Measurements from ENCODE around the gene ANGPTL8.

The ANGPTL8 gene

GRCh38 chr19:11198769-11199424 is 40.5 kb upstream of the ANGPTL8 start:
- H3K36me3 ChIP-seq (ENCODE audit: insufficient read depth, low read length), result peaks cover 11% of the 10 kb centered on the region
- H2AFZ ChIP-seq (ENCODE audit: low read depth, low read length), result no peak overlapping the region
- no peaks in the 10 kb centered on the region for H3K27me3 ChIP-seq (ENCODE audit: insufficient read depth, low read length)
- H3K9me3 ChIP-seq (ENCODE audit: low read length), result no peaks in the 10 kb centered on the region
- no peaks in the 10 kb centered on the region for H3K4me1 ChIP-seq (ENCODE audit: insufficient read depth, low read length)
- H3K4me3 ChIP-seq (ENCODE audit: low read length), result no peak overlapping the region

- Histone ChIP-seq H3K36me3 (ENCODE audit: insufficient read depth, low read length) (peaks cover 11% of the 10 kb centered on the region), H3K4me3 (ENCODE audit: low read length) (no peak overlapping the region), H3K4me1 (ENCODE audit: insufficient read depth, low read length) (no peaks in the 10 kb centered on the region), H3K9me3 (ENCODE audit: low read length) (no peaks in the 10 kb centered on the region), H3K27me3 (ENCODE audit: insufficient read depth, low read length) (no peaks in the 10 kb centered on the region), H2AFZ (ENCODE audit: low read depth, low read length) (no peak overlapping the region)
These were observed 39.9 kb upstream of the ANGPTL8 start for GRCh38 chr19:11199517-11199916.

DNA sequence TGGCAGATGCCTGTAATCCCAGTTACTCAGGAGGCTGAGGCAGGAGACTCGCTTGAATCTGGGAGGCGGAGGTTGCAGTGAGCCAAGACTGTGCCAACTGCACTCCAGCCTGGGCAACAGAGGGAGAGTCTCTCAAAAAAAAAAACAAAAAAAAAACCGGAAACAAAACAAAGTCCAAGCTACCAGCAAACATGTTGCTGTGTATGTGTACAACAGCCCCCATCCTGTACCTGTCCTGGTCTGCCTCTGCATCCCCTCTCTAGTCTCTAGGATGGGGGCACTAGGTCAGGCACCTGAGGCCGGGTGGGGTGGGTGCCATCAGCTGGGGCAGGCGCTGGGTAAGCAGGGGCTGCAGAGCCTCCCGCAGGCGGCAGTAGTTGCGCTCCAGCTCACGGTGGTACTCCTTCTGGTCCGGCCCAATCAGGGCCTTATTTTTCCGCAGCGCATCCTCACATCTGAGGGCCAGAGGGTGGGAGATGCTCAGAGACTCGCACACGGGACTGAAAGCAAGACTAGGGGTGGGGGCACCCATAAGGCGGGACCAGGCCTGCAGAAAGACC is 39.3 kb upstream of the ANGPTL8 start:
- Histone ChIP-seq H2AFZ (ENCODE audit: low read depth, low read length) (no peak overlapping the region), H3K4me1 (ENCODE audit: insufficient read depth, low read length) (no peaks in the 10 kb centered on the region), H3K36me3 (ENCODE audit: insufficient read depth, low read length) (peaks cover 11% of the 10 kb centered on the region), H3K4me3 (ENCODE audit: low read length) (no peak overlapping the region), H3K27me3 (ENCODE audit: insufficient read depth, low read length) (no peaks in the 10 kb centered on the region), H3K9me3 (ENCODE audit: low read length) (no peaks in the 10 kb centered on the region)

- no peaks in the 10 kb centered on the region for H3K9me3 ChIP-seq (ENCODE audit: low read length)
- no peak overlapping the region for H2AFZ ChIP-seq (ENCODE audit: low read depth, low read length)
- no peaks in the 10 kb centered on the region for H3K4me1 ChIP-seq (ENCODE audit: insufficient read depth, low read length)
- no peak overlapping the region for H3K4me3 ChIP-seq (ENCODE audit: low read length)
- H3K27me3 ChIP-seq (ENCODE audit: insufficient read depth, low read length), result no peaks in the 10 kb centered on the region
- H3K36me3 ChIP-seq (ENCODE audit: insufficient read depth, low read length), result peaks cover 11% of the 10 kb centered on the region
These were observed 38.5 kb upstream of the ANGPTL8 start for GRCh38 chr19:11200931-11201330.

DNA sequence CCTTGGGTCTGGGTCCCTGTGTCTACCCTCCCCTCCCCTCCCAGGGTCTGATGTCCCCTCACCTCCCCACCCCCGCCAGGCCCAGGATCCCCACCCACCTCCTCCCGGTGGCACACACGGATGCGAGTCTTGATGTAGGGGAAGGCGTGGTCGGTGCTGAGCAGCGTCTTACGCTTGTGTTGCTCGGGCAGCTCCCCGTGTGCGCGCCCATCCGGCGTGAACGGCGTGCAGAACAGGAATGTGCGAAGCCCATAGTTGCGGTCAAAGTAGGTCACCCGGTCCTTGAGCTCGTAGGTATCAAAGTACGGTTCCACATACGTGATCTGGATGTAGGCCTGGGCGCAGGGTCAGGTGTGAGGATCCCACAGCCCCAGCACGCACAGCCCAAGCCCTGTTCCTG is 37.6 kb upstream of the ANGPTL8 start:
- H3K36me3 ChIP-seq (ENCODE audit: insufficient read depth, low read length), result peaks cover 11% of the 10 kb centered on the region
- no peaks in the 10 kb centered on the region for H3K4me1 ChIP-seq (ENCODE audit: insufficient read depth, low read length)
- H3K4me3 ChIP-seq (ENCODE audit: low read length), result no peak overlapping the region
- H3K27me3 ChIP-seq (ENCODE audit: insufficient read depth, low read length), result no peaks in the 10 kb centered on the region
- H2AFZ ChIP-seq (ENCODE audit: low read depth, low read length), result no peak overlapping the region
- no peaks in the 10 kb centered on the region for H3K9me3 ChIP-seq (ENCODE audit: low read length)

GRCh38 chr19:11202488-11203193 is 36.8 kb upstream of the ANGPTL8 start:
- H2AFZ ChIP-seq (ENCODE audit: low read depth, low read length), result no peak overlapping the region
- H3K9me3 ChIP-seq (ENCODE audit: low read length), result no peaks in the 10 kb centered on the region
- no peaks in the 10 kb centered on the region for H3K27me3 ChIP-seq (ENCODE audit: insufficient read depth, low read length)
- H3K4me1 ChIP-seq (ENCODE audit: insufficient read depth, low read length), result no peaks in the 10 kb centered on the region
- no peak overlapping the region for H3K4me3 ChIP-seq (ENCODE audit: low read length)
- H3K36me3 ChIP-seq (ENCODE audit: insufficient read depth, low read length), result peaks cover 11% of the 10 kb centered on the region

DNA sequence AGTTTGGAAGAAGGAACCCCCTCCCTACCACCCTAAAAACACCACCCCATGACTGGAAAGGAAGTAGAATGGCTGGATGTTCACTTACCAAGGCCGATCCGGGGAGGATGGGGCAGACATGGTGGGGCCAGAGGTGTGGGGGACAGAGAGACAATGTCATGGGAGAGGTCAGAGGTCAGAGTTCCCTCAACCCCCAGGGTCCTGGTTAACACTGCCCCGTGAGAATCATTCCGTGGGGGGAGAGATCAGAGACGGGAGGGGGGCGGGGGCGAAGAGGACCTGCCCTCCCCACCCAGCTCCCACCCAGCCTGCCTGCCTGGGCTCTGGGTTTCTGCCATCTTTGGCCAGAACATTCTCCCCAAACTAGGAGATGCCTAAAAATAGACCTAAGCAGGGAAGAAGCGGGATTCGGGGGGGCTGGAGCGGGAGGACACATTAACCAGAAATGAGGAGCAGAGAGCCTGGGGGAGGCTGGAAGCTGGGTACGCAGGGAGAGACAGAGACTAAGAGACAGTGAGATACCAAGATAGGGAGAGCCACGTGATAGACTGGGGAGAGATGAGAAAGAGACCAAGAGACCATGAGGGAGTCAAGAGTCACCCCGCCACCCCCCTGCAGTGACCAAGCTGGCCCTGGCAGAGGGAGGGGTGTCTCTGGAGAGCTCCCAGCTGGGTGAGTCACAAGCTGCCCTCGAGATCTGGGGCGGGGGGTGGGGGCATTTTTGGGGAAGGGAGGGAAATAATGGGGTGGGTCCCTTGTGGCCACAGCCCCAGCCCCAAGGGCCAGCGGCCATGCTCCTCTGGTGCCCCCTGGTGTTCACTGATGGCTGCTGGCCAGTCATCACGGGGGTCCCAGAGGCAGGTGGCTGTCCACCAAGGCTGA is 36.0 kb upstream of the ANGPTL8 start:
- Histone ChIP-seq H3K4me3 (ENCODE audit: low read length) (no peak overlapping the region), H3K4me1 (ENCODE audit: insufficient read depth, low read length) (no peaks in the 10 kb centered on the region), H2AFZ (ENCODE audit: low read depth, low read length) (no peak overlapping the region), H3K36me3 (ENCODE audit: insufficient read depth, low read length) (peaks cover 11% of the 10 kb centered on the region), H3K9me3 (ENCODE audit: low read length) (no peaks in the 10 kb centered on the region), H3K27me3 (ENCODE audit: insufficient read depth, low read length) (no peaks in the 10 kb centered on the region)

- Histone ChIP-seq H3K4me3 (ENCODE audit: low read length) (no peak overlapping the region), H3K36me3 (ENCODE audit: insufficient read depth, low read length) (peaks cover 9% of the 10 kb centered on the region), H3K27me3 (ENCODE audit: insufficient read depth, low read length) (no peaks in the 10 kb centered on the region), H3K9me3 (ENCODE audit: low read length) (no peaks in the 10 kb centered on the region), H2AFZ (ENCODE audit: low read depth, low read length) (no peak overlapping the region), H3K4me1 (ENCODE audit: insufficient read depth, low read length) (no peaks in the 10 kb centered on the region)
These were observed 35.3 kb upstream of the ANGPTL8 start for GRCh38 chr19:11204076-11204602.

GRCh38 chr19:11204943-11205349 is 34.5 kb upstream of the ANGPTL8 start:
- Histone ChIP-seq H3K9me3 (ENCODE audit: low read length) (no peaks in the 10 kb centered on the region), H3K4me3 (ENCODE audit: low read length) (no peak overlapping the region), H3K4me1 (ENCODE audit: insufficient read depth, low read length) (no peaks in the 10 kb centered on the region), H2AFZ (ENCODE audit: low read depth, low read length) (no peak overlapping the region), H3K27me3 (ENCODE audit: insufficient read depth, low read length) (no peaks in the 10 kb centered on the region), H3K36me3 (ENCODE audit: insufficient read depth, low read length) (peaks cover 9% of the 10 kb centered on the region)

GRCh38 chr19:11205939-11206570 is 33.4 kb upstream of the ANGPTL8 start:
- Histone ChIP-seq H3K36me3 (ENCODE audit: insufficient read depth, low read length) (peaks cover 14% of the 10 kb centered on the region), H3K27me3 (ENCODE audit: insufficient read depth, low read length) (no peaks in the 10 kb centered on the region), H3K4me1 (ENCODE audit: insufficient read depth, low read length) (no peaks in the 10 kb centered on the region), H3K9me3 (ENCODE audit: low read length) (no peaks in the 10 kb centered on the region), H2AFZ (ENCODE audit: low read depth, low read length) (no peak overlapping the region), H3K4me3 (ENCODE audit: low read length) (no peak overlapping the region)

DNA sequence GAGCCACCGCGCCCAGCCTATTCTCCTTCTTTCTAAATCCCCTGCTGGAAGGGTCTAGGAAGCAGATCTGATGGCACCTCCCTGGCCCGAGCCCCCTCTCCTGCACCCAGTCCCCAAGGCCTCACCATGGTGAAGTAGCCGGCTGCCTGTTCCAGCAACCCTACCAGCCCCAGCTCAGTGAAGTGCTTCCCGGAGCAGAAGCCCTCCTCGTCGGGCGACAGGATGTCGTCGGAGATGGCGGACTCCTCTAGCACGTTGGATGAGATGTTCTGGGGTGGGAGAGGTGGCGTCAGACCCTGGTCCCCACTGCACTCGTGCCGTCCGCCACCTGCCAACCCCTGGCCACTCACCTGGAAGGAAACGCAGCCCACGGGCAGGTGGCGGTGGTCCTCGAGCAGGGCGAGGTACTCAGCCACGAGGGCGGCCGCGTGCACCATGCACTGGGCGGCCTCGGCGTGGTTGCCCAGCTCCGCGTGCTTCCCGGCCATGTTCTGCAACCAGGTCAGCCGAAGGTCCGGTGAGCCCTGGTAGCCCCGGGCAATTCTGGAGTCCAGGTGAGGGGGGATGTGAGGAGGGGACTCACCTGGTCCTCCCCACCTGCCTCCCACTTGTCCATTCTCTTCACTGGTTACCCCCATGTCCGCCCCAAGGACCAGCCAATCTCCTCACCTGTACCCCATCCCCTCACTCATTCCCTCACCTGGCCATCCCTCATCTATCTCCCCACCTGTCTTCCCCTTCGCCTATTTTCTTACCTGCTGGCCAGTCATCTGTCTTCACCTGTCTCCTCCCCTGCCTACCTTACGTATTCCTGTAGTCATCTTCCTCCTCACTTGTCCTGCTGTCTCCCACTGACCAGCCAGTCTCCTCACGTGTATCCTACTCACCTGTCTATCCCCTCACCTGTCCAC is 30.6 kb upstream of the ANGPTL8 start:
- Histone ChIP-seq H3K4me1 (ENCODE audit: insufficient read depth, low read length) (no peaks in the 10 kb centered on the region), H3K36me3 (ENCODE audit: insufficient read depth, low read length) (peaks cover 9% of the 10 kb centered on the region), H3K4me3 (ENCODE audit: low read length) (no peak overlapping the region), H3K27me3 (ENCODE audit: insufficient read depth, low read length) (no peaks in the 10 kb centered on the region), H3K9me3 (ENCODE audit: low read length) (no peaks in the 10 kb centered on the region), H2AFZ (ENCODE audit: low read depth, low read length) (no peak overlapping the region)
